PC-9 (cell line): ENCODE measurements around the gene DOCK3.

Experiments
- CTCF ChIP-seq: fragments of 200-600 bp; sonication (generic); conservative IDR thresholded peaks from 2 replicates; pipeline ENCODE4 v1.6.1; 2017; ENCODE audit warnings: mixed run types, antibody characterized with exemption, mild to moderate bottlenecking, moderate library complexity
- EZH2 ChIP-seq: fragments of 200-600 bp; sonication (generic); IDR thresholded peaks from 2 replicates; pipeline ENCODE4 v1.8.0; 2017; ENCODE audit warnings: antibody characterized with exemption, low read depth

- TF ChIP-seq EZH2, result no peak
- TF ChIP-seq CTCF, result no peak
Measured at GRCh38 chr3:50637011-50637410, 37.7 kb upstream of the DOCK3 start.
